ENCODE results near the gene OSBPL10. TPM values are rescaled to one million over a fixed set of nuclear protein-coding genes. Genes with fewer than 3 reads are reported as not detected.

OSBPL10 gene
- total RNA-seq, 4 donors from 2014 or later: 20.4 to 44.4 (median 30.2) TPM

GRCh38 chr3:31896026-31896425, 85.0 kb downstream of the OSBPL10 start:
- TF ChIP-seq POLR2A (IDR thresholded peaks at IDR 0.05): no peak
- TF ChIP-seq CTCF (IDR thresholded peaks at IDR 0.05): no peak
- intact Hi-C loops (cut with DNase I; ENCODE audit: low total_unique reads): no loop called here
- 71 to 74% methylated on average over 1 of the region's 1 CpG for WGBS, 2 donors
- no peak overlapping the region for H3K4me3 ChIP-seq (ENCODE audit: low read depth, poor library complexity, severe bottlenecking)
- no peak for DNase-seq (ENCODE audit: low spot score in 2 of 2)

- intact Hi-C loops (cut with DNase I; ENCODE audit: low total_unique reads): no loop called here
- no peak overlapping the region for H3K4me3 ChIP-seq (ENCODE audit: low read depth, poor library complexity, severe bottlenecking)
- 47 to 50% methylated on average over 2 of the region's 2 CpGs for WGBS, 2 donors
- TF ChIP-seq POLR2A (IDR thresholded peaks at IDR 0.05): no peak
- DNase-seq (ENCODE audit: low spot score in 2 of 2): no peak
These were observed 85.6 kb downstream of the OSBPL10 start for GRCh38 chr3:31895471-31895870.

- no peak for DNase-seq (ENCODE audit: low spot score in 2 of 2)
- H3K4me3 ChIP-seq (ENCODE audit: low read depth, poor library complexity, severe bottlenecking): no peak overlapping the region
- intact Hi-C loops (cut with DNase I; ENCODE audit: low total_unique reads): no loop called here
- 92 to 93% methylated on average over 4 of the region's 4 CpGs for WGBS, 2 donors
- TF ChIP-seq CTCF (IDR thresholded peaks at IDR 0.05): no peak
- TF ChIP-seq POLR2A (IDR thresholded peaks at IDR 0.05): no peak
These were observed 88.0 kb downstream of the OSBPL10 start for GRCh38 chr3:31892916-31893573.

GRCh38 chr3:31892500-31892899, 88.6 kb downstream of the OSBPL10 start:
- no peak for TF ChIP-seq CTCF (IDR thresholded peaks at IDR 0.05)
- no peak for TF ChIP-seq POLR2A (IDR thresholded peaks at IDR 0.05)
- no peak overlapping the region for H3K4me3 ChIP-seq (ENCODE audit: low read depth, poor library complexity, severe bottlenecking)
- intact Hi-C loops (cut with DNase I; ENCODE audit: low total_unique reads): no loop called here
- DNase-seq (ENCODE audit: low spot score in 2 of 2): no peak
- WGBS, 2 donors: 80 to 83% methylated on average over 5 of the region's 5 CpGs

- TF ChIP-seq POLR2A (IDR thresholded peaks at IDR 0.05): no peak
- no peak for TF ChIP-seq CTCF (IDR thresholded peaks at IDR 0.05)
- no peak overlapping the region for H3K4me3 ChIP-seq (ENCODE audit: low read depth, poor library complexity, severe bottlenecking)
- DNase-seq (ENCODE audit: low spot score in 2 of 2): no peak
- 60 to 70% methylated on average over 11 of the region's 11 CpGs for WGBS, 2 donors
- intact Hi-C loops (cut with DNase I; ENCODE audit: low total_unique reads): no loop called here
These were observed 89.1 kb downstream of the OSBPL10 start for GRCh38 chr3:31891876-31892455.

GRCh38 chr3:31890742-31891469, 90.2 kb downstream of the OSBPL10 start:
- DNase-seq (ENCODE audit: low spot score in 2 of 2): no peak
- no peak overlapping the region for H3K4me3 ChIP-seq (ENCODE audit: low read depth, poor library complexity, severe bottlenecking)
- WGBS, 2 donors: 75 to 79% methylated on average over 8 of the region's 8 CpGs
- no peak for TF ChIP-seq POLR2A (IDR thresholded peaks at IDR 0.05)
- TF ChIP-seq CTCF (IDR thresholded peaks at IDR 0.05): no peak
- intact Hi-C loops (cut with DNase I; ENCODE audit: low total_unique reads): no loop called here

Data from lower leg skin (tissue), 4 donors.